Naive thymus-derived CD4-positive, alpha-beta T cell (primary cell): ENCODE measurements around the gene BTF3. TPM values are rescaled to one million over a fixed set of nuclear protein-coding genes. Genes with fewer than 3 reads are reported as not detected.

ENCODE experiments used
- ATAC-seq: fragments of 150-1000 bp; cut with Tn5 transposase; 2 replicates; pipeline ENCODE4 v1.10.0; 2021; ENCODE audit warnings: mild to moderate bottlenecking, moderate library complexity
- CTCF ChIA-PET: fragments of 350-600 bp; sonication (Branson Sonifier 250); formaldehyde crosslinking; loops from one replicate; lab custom pipeline; 2021; ENCODE audit warnings: antibody characterized with exemption; lab: Charles Lee
- POLR2A ChIA-PET: fragments of 350-600 bp; sonication (Branson Sonifier 250); formaldehyde crosslinking; loops from one replicate; lab custom pipeline; 2021; ENCODE audit warnings: antibody characterized with exemption, inconsistent platforms; lab: Charles Lee
- DNase-seq, 9 donors: peaks; one replicate each; pipeline versions ENCODE4 v3.0.0 to v3.0.0-alpha.2; 2020 to 2022; ENCODE audit warnings: mixed read lengths in 1 of 9
- H3K27ac ChIP-seq: one replicate; pipeline ENCODE4 v1.7.0; 2013; ENCODE audit warnings: mild to moderate bottlenecking, low read depth, low read length, moderate library complexity
- H3K27me3 ChIP-seq, 2 donors: one replicate each; pipeline ENCODE4 v1.7.0; 2013; ENCODE audit warnings: low read length in 2 of 2, mild to moderate bottlenecking in 2 of 2, moderate library complexity in 2 of 2; ENCODE audit not compliant: control insufficient read depth in 2 of 2, insufficient read depth in 2 of 2
- H3K36me3 ChIP-seq, 3 experiments: 1 replicate in 2 of 3; 2 replicates in 1 of 3; pipeline ENCODE4 v1.7.0; 2013; ENCODE audit warnings: low read length in 3 of 3, mild to moderate bottlenecking in 3 of 3, moderate library complexity in 1 of 3; ENCODE audit not compliant: insufficient read depth in 3 of 3, control insufficient read depth in 2 of 3
- H3K4me1 ChIP-seq, 2 donors: one replicate each; pipeline ENCODE4 v1.7.0; 2013; ENCODE audit warnings: low read length in 2 of 2, mild to moderate bottlenecking in 2 of 2, moderate library complexity in 1 of 2; ENCODE audit not compliant: control insufficient read depth in 2 of 2, insufficient read depth in 2 of 2
- H3K4me3 ChIP-seq: 2 replicates; pipeline ENCODE4 v1.7.0; 2013; ENCODE audit warnings: mild to moderate bottlenecking, low read length
- H3K9me3 ChIP-seq, 3 experiments: 1 replicate in 2 of 3; 2 replicates in 1 of 3; pipeline ENCODE4 v1.7.0; 2013; ENCODE audit warnings: low read length in 3 of 3; ENCODE audit not compliant: control insufficient read depth in 2 of 3
- H3K27ac Mint-ChIP-seq, 9 donors: one replicate each; pipeline ENCODE4 v1.8.0; 2020 to 2022; ENCODE audit warnings: mixed read lengths in 9 of 9, mild to moderate bottlenecking in 8 of 9, moderate library complexity in 5 of 9, inconsistent platforms in 2 of 9
- H3K27me3 Mint-ChIP-seq, 5 donors: one replicate each; pipeline ENCODE4 v1.8.0; 2021 to 2022; ENCODE audit warnings: mixed read lengths in 5 of 5, mild to moderate bottlenecking in 1 of 5
- H3K36me3 Mint-ChIP-seq, 5 donors: one replicate each; pipeline ENCODE4 v1.8.0; 2020 to 2022; ENCODE audit warnings: mixed read lengths in 5 of 5, mild to moderate bottlenecking in 3 of 5, inconsistent platforms in 1 of 5
- H3K4me1 Mint-ChIP-seq, 7 donors: one replicate each; pipeline ENCODE4 v1.8.0; 2020 to 2022; ENCODE audit warnings: mixed read lengths in 7 of 7, mild to moderate bottlenecking in 3 of 7, inconsistent platforms in 1 of 7
- H3K4me3 Mint-ChIP-seq, 10 donors: one replicate each; pipeline ENCODE4 v1.8.0; 2020 to 2022; ENCODE audit warnings: mild to moderate bottlenecking in 10 of 10, mixed read lengths in 10 of 10, moderate library complexity in 6 of 10, inconsistent platforms in 2 of 10
- H3K9me3 Mint-ChIP-seq, 11 donors: one replicate each; pipeline ENCODE4 v1.8.0; 2020 to 2022; ENCODE audit warnings: mixed read lengths in 11 of 11, mild to moderate bottlenecking in 4 of 11, inconsistent platforms in 1 of 11, moderate library complexity in 1 of 11
- intact Hi-C, 2 donors: fragments of 100-400 bp; cut with micrococcal nuclease; formaldehyde crosslinking; loops; one replicate each; pipeline ENCODE4 v1.15.1; 2023
- polyA plus RNA-seq, 2 donors: library from polyadenylated mRNA; unstranded; fragments of 300-500 nt; fragmentation: Illumina TruSeq; gene quantifications; one replicate each; pipeline ENCODE4 v1.2.3, GENCODE V29; 2021
- total RNA-seq, 6 experiments: library from RNA in 5 of 6; stranded (reverse) in 5 of 6; gene quantifications; 1 replicate in 5 of 6; 2 replicates in 1 of 6; pipeline ENCODE4 v1.2.3 and lab custom pipeline; 2021 to 2026

The BTF3 gene
- total and polyA plus RNA-seq, 7 experiments from 2014 or later, result 557 to 843 (median 700) TPM

DNA sequence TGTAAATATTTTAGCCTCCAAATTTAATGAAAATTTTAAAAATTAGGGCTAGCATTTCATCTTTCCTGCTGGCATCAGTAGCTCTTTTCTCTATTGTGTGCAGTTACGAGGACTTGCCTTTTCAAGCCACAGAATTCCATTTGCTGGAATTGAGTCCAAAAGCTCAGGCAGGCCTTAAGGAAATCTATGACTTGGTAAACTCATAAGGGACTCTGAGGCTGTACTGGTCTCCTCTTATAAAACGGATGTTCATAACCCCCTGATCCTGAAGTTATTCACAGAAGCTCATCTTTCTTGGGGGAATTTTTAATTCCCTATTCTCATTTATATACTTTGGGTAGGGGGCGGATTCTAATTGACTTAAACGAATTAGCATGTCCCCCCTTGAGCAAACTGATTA lies 43.8 kb downstream of the BTF3 start:
- Mint-ChIP-seq H3K4me1 (peaks cover 0 to 12% (median 0%) of the 10 kb centered on the region in 7 donors), H3K36me3 (no peaks in the 10 kb centered on the region), H3K27ac (no peak overlapping the region), H3K4me3 (no peak overlapping the region), H3K9me3 (peaks cover 0 to 1% (median 0%) of the 10 kb centered on the region in 11 donors), H3K27me3 (peaks cover 3 to 33% (median 26%) of the 10 kb centered on the region in 5 donors)
- Histone ChIP-seq H3K27ac (no peak overlapping the region), H3K36me3 (no peaks in the 10 kb centered on the region), H3K4me3 (no peak overlapping the region), H3K9me3 (no peaks in the 10 kb centered on the region), H3K4me1 (no peaks in the 10 kb centered on the region), H3K27me3 (no peaks in the 10 kb centered on the region)
- DNase-seq (no peak), ATAC-seq (no peak)
- ChIA-PET POLR2A (no interaction called here), CTCF (no interaction called here)
- intact Hi-C loops, result no loop called here

DNA sequence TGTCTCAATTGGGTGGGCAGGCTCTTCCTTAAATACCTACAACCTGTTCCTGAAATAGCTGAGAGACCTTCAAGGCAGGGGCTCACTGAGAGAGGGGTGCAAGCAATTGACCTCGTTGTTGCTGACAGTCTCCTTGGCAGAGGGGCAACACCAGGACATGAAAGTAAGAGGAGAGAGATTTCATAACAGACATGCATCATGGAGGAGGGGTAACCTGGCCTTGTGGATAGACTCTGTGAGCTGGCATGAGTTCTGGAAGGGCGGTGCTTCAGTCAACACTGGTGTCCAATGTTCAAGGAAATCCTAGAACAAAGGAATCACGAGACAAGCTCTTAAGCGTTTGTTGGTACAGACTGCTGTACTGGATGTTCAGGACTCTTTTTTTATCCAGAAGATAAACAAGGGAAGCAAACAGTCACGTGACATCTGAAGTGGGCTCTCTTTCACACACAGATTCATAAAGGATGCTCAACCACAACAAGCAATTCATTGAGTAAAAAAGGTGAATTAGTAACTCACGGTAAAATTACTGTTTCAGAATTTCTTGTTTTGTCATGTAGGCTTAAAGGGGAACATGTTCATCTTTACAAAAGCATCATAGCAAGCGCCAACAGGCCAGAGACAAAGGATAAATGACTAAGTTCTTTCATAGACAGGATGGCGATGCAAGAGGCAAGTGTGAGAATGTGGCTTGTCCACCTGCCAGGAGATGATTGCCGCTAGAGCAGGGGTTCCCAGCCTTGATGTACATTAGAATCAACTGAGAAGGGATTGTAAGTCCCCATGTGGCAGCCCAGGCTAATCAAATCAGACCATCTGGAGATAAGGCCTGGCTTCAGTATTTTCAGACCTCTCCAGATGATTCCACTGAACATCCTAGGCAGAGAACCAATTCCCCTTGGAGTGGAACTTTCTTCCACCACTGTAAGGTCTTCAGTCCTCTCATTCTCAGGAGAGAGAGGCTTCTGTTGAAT lies 46.5 kb downstream of the BTF3 start:
- Histone ChIP-seq H3K27me3 (no peaks in the 10 kb centered on the region), H3K4me3 (no peak overlapping the region), H3K4me1 (no peaks in the 10 kb centered on the region), H3K9me3 (no peaks in the 10 kb centered on the region), H3K27ac (no peak overlapping the region), H3K36me3 (no peaks in the 10 kb centered on the region)
- H3K36me3 Mint-ChIP-seq, result no peaks in the 10 kb centered on the region
- no peak overlapping the region for H3K4me3 Mint-ChIP-seq
- no peak overlapping the region for H3K27ac Mint-ChIP-seq
- H3K4me1 Mint-ChIP-seq, result peaks cover 0 to 12% (median 0%) of the 10 kb centered on the region in 7 donors
- POLR2A ChIA-PET, result no interaction called here
- CTCF ChIA-PET, result interaction anchor here (0.7 to 1.0 kb wide), 3 partner anchors 13 to 463 kb away, joined by 3 read pairs; no protein-coding TSS in a partner anchor
- ATAC-seq (no peak), DNase-seq (no peak)
- intact Hi-C loops, result no loop called here
- H3K27me3 Mint-ChIP-seq, result peaks cover 7 to 32% (median 25%) of the 10 kb centered on the region in 5 donors
- H3K9me3 Mint-ChIP-seq, result peaks cover 0 to 1% (median 0%) of the 10 kb centered on the region in 11 donors

DNA sequence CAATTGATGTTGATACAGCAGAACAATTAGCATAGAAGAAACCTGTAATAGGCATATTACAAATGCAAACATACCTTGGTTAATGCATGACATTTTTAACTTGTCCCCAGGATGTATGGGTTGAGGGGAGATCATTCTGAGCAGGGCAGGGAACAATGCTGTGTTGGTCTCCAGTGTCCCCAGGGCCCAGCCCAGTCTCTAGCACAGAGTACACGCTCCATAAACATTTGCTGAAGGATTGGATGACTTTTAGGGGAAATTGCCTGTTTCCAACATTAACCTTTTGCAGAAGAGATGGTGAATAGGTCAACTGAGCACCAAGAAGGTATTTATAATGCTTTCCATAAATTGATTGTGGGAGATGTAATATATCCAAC lies 47.1 kb downstream of the BTF3 start:
- Histone ChIP-seq H3K27ac (no peak overlapping the region), H3K9me3 (no peaks in the 10 kb centered on the region), H3K36me3 (no peaks in the 10 kb centered on the region), H3K4me1 (no peaks in the 10 kb centered on the region), H3K4me3 (no peak overlapping the region), H3K27me3 (no peaks in the 10 kb centered on the region)
- CTCF ChIA-PET, result no interaction called here
- Mint-ChIP-seq H3K4me3 (no peak overlapping the region), H3K27ac (no peak overlapping the region), H3K36me3 (peaks cover 0 to 1% (median 0%) of the 10 kb centered on the region in 5 donors), H3K9me3 (peaks cover 0 to 1% (median 0%) of the 10 kb centered on the region in 11 donors), H3K4me1 (peaks cover 0 to 12% (median 0%) of the 10 kb centered on the region in 7 donors), H3K27me3 (peaks cover 10 to 26% (median 19%) of the 10 kb centered on the region in 5 donors)
- intact Hi-C loops, result no loop called here
- POLR2A ChIA-PET, result no interaction called here
- no peak for DNase-seq
- no peak for ATAC-seq

DNA sequence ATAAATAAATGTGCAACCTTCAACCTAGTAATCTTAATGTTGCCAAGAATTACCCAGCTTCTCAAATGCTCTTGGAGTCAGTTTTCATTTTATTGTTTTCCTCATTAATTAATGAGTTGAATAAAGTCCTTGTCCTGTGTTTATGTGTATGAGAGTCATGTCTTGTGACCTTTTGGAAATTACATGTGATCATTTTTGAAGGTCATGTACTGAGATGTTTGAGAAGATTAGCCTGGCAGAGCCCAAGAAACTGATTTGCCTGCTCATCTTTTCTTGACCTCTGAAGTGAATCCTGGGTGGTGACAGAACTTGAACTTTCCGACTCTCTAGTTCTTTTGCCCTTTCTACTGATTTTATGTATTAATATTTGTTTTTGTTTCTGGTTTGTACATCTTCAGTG lies 51.8 kb downstream of the BTF3 start:
- no peaks in the 10 kb centered on the region for H3K4me1 Mint-ChIP-seq
- no peaks in the 10 kb centered on the region for H3K9me3 Mint-ChIP-seq

DNA sequence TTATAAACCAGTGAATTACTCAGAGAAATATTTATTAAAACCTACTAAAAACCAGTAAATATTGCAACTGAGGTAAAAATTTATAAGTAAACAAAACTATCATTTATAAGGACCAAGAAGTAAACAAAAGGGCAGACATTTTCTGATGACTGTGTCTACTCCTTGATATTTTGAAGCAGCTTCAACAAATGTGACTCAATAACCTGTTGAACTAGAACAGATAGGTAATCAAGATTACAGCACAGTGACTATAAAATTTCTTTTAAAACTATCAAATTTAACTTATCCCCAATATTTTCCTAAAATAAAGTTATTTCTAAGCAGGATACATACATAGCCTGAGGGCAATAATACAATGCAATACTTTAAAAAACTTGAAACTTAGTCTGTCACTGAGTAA lies 54.4 kb downstream of the BTF3 start:
- POLR2A ChIA-PET, result no interaction called here
- ATAC-seq, result no peak

More for the DNA sequence above, 51.8 kb downstream of the BTF3 start:
- H3K36me3 Mint-ChIP-seq, result peaks cover 1 to 23% (median 3%) of the 10 kb centered on the region in 5 donors
- POLR2A ChIA-PET, result no interaction called here
- H3K4me3 Mint-ChIP-seq, result no peak overlapping the region
- DNase-seq, result no peak
- H3K27ac Mint-ChIP-seq, result no peak overlapping the region
- peaks cover 4 to 10% (median 5%) of the 10 kb centered on the region in 5 donors for H3K27me3 Mint-ChIP-seq
- peaks cover 0 to 23% (median 0%) of the 10 kb centered on the region in 3 experiments for H3K36me3 ChIP-seq
- no peaks in the 10 kb centered on the region for H3K9me3 ChIP-seq
- no peaks in the 10 kb centered on the region for H3K4me1 ChIP-seq
- CTCF ChIA-PET, result no interaction called here
- intact Hi-C loops, result no loop called here
- no peak overlapping the region for H3K27ac ChIP-seq
- ATAC-seq, result no peak
- no peaks in the 10 kb centered on the region for H3K27me3 ChIP-seq
- H3K4me3 ChIP-seq, result no peak overlapping the region

More for the DNA sequence above, 54.4 kb downstream of the BTF3 start:
- CTCF ChIA-PET, result no interaction called here
- peaks cover 0 to 8% (median 0%) of the 10 kb centered on the region in 5 donors for H3K27me3 Mint-ChIP-seq
- no peaks in the 10 kb centered on the region for H3K4me1 ChIP-seq
- no peak overlapping the region for H3K4me3 Mint-ChIP-seq
- H3K9me3 Mint-ChIP-seq, result no peaks in the 10 kb centered on the region
- H3K27ac Mint-ChIP-seq, result no peak overlapping the region
- H3K4me1 Mint-ChIP-seq, result no peaks in the 10 kb centered on the region
- H3K9me3 ChIP-seq, result no peaks in the 10 kb centered on the region
- H3K4me3 ChIP-seq, result no peak overlapping the region
- peaks cover 4 to 34% (median 6%) of the 10 kb centered on the region in 5 donors for H3K36me3 Mint-ChIP-seq
- intact Hi-C loops, result no loop called here
- H3K27ac ChIP-seq, result no peak overlapping the region
- DNase-seq, result no peak
- peaks cover 0 to 34% (median 6%) of the 10 kb centered on the region in 3 experiments for H3K36me3 ChIP-seq
- H3K27me3 ChIP-seq, result no peaks in the 10 kb centered on the region
